Activated CD8-positive, alpha-beta T cell treated with anti-CD3 and anti-CD28 coated beads for 36 hours (primary cell): ENCODE results near the gene TRIM34. TPM values are rescaled to one million over a fixed set of nuclear protein-coding genes. Genes with fewer than 3 reads are reported as not detected.
"Not testable (repeated sequence)": the region's sequence is repeated elsewhere in the genome, so short reads cannot be mapped to it uniquely, and the experiment has no call there.

Experiments
- ATAC-seq: fragments of 200-7000 bp; cut with Tn5 transposase; one replicate; pipeline ENCODE4 v1.10.0; 2021; ENCODE audit warnings: mild to moderate bottlenecking, moderate library complexity
- CTCF ChIA-PET: fragments of 350-600 bp; sonication (Branson Sonifier 250); formaldehyde crosslinking; loops from one replicate; lab custom pipeline; 2021; ENCODE audit warnings: antibody characterized with exemption; lab: Charles Lee
- POLR2A ChIA-PET: fragments of 350-600 bp; sonication (Branson Sonifier 250); formaldehyde crosslinking; loops from one replicate; lab custom pipeline; 2021; ENCODE audit warnings: antibody characterized with exemption; lab: Charles Lee
- DNase-seq: peaks from one replicate; pipeline ENCODE4 v3.0.0-alpha.2; 2020
- H3K27ac Mint-ChIP-seq: one replicate; pipeline ENCODE4 v1.8.0; 2021; ENCODE audit warnings: mild to moderate bottlenecking, mixed read lengths
- H3K27me3 Mint-ChIP-seq: one replicate; pipeline ENCODE4 v1.8.0; 2021; ENCODE audit warnings: mixed read lengths
- H3K36me3 Mint-ChIP-seq: one replicate; pipeline ENCODE4 v1.8.0; 2021; ENCODE audit warnings: low read depth, mixed read lengths
- H3K4me1 Mint-ChIP-seq: one replicate; pipeline ENCODE4 v1.8.0; 2021; ENCODE audit warnings: low read depth, mixed read lengths
- H3K4me3 Mint-ChIP-seq: one replicate; pipeline ENCODE4 v1.8.0; 2021; ENCODE audit warnings: mild to moderate bottlenecking, moderate library complexity, mixed read lengths
- H3K9me3 Mint-ChIP-seq: one replicate; pipeline ENCODE4 v1.8.0; 2021; ENCODE audit warnings: mixed read lengths
- intact Hi-C: fragments of 100-400 bp; cut with micrococcal nuclease; formaldehyde crosslinking; loops from one replicate; pipeline ENCODE4 v1.10.0; 2022
- total RNA-seq, 2 experiments: library from RNA; stranded (reverse); gene quantifications; one replicate each; pipeline ENCODE4 v1.2.3, GENCODE V29; 2021
- TF ChIP-seq, protein P1 (sequence below): fragments of 200-600 bp; IDR thresholded peaks from one replicate; pipeline ENCODE4 v1.8.0; 2022; ENCODE audit warnings: antibody characterized with exemption, mild to moderate bottlenecking

The TRIM34 gene
- total RNA-seq, 2 experiments from 2014 or later = 8.5 to 9.3 TPM

DNA sequence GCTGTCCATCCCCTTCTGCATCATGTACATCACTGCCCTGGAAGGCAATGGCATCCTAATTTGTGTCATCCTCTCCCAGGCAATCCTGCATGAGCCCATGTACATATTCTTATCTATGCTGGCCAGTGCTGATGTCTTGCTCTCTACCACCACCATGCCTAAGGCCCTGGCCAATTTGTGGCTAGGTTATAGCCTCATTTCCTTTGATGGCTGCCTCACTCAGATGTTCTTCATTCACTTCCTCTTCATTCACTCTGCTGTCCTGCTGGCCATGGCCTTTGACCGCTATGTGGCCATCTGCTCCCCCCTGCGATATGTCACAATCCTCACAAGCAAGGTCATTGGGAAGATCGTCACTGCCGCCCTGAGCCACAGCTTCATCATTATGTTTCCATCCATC lies 43.8 kb upstream of the TRIM34 start:
- intact Hi-C loops = no loop called here
- no peak overlapping the region for H3K27ac Mint-ChIP-seq
- CTCF ChIA-PET = no interaction called here
- no peaks in the 10 kb centered on the region for H3K36me3 Mint-ChIP-seq
- H3K27me3 Mint-ChIP-seq = no peaks in the 10 kb centered on the region
- no peaks in the 10 kb centered on the region for H3K9me3 Mint-ChIP-seq
- ATAC-seq (no peak), DNase-seq (no peak)
- TF ChIP-seq, protein P1, sequence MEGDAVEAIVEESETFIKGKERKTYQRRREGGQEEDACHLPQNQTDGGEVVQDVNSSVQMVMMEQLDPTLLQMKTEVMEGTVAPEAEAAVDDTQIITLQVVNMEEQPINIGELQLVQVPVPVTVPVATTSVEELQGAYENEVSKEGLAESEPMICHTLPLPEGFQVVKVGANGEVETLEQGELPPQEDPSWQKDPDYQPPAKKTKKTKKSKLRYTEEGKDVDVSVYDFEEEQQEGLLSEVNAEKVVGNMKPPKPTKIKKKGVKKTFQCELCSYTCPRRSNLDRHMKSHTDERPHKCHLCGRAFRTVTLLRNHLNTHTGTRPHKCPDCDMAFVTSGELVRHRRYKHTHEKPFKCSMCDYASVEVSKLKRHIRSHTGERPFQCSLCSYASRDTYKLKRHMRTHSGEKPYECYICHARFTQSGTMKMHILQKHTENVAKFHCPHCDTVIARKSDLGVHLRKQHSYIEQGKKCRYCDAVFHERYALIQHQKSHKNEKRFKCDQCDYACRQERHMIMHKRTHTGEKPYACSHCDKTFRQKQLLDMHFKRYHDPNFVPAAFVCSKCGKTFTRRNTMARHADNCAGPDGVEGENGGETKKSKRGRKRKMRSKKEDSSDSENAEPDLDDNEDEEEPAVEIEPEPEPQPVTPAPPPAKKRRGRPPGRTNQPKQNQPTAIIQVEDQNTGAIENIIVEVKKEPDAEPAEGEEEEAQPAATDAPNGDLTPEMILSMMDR = no peak
- H3K4me3 Mint-ChIP-seq = no peak overlapping the region
- POLR2A ChIA-PET = no interaction called here
- H3K4me1 Mint-ChIP-seq = no peaks in the 10 kb centered on the region

DNA sequence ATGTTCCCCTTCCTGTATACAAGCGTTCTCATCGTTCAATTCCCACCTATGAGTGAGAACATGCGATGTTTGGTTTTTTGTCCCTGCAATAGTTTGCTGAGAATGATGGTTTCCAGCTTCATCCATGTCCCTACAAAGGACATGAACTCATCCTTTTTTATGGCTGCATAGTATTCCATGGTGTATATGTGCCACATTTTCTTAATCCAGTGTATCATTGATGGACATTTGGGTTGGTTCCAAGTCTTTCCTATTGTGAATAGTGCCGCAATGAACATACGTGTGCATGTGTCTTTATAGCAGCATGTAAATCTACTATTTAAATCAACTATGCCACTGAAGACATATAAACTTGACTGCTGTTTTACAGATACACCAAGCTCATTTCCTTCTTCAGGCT lies 40.3 kb upstream of the TRIM34 start:
- H3K4me3 Mint-ChIP-seq, CTCF ChIA-PET, H3K27me3 Mint-ChIP-seq, H3K27ac Mint-ChIP-seq, DNase-seq, POLR2A ChIA-PET, ATAC-seq, H3K4me1 Mint-ChIP-seq, H3K9me3 Mint-ChIP-seq, intact Hi-C loops, H3K36me3 Mint-ChIP-seq: not testable (repeated sequence)

DNA sequence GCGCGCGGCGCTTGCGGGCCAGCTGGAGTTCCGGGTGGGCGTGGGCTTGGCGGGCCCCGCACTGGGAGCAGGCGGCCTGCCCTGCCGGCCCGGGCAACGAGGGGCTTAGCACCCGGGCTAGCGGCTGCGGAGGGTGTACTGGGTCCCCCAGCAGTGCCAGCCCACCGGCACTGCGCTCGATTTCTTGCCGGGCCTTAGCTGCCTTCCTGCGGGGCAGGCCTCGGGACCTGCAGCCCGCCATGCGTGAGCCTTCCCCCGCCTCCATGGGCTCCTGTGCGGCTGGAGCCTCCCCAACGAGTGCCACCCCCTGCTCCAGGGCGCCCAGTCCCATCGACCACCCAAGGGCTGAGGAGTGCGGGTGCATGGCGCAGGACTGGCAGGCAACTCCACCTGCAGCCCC lies 34.9 kb upstream of the TRIM34 start:
- ATAC-seq, DNase-seq, H3K27ac Mint-ChIP-seq, H3K4me3 Mint-ChIP-seq, CTCF ChIA-PET, H3K27me3 Mint-ChIP-seq, H3K36me3 Mint-ChIP-seq, intact Hi-C loops, POLR2A ChIA-PET, H3K4me1 Mint-ChIP-seq, H3K9me3 Mint-ChIP-seq: not testable (repeated sequence)

DNA sequence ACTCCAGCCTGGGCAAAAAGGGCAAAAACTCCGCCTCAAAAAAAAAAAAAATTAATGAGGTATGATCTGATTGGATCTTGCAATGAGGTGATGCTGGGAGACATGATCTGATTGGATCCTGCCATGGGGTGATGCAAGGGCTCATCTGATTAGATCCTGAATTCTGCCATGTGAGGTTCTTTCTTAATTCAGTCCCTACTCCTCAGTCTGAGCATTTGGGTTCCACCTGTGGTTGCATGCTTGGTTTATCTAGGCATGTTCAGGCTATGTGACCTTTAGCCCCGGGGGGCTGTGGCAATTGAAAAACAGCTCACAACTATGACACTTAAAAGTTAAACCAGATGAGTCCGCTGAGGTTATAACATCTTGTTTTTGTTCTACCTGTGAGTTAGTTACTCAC lies 33.2 kb upstream of the TRIM34 start:
- Mint-ChIP-seq H3K9me3 (no peaks in the 10 kb centered on the region), H3K27ac (no peak overlapping the region), H3K4me3 (no peak overlapping the region), H3K27me3 (no peaks in the 10 kb centered on the region), H3K4me1 (peaks cover 2% of the 10 kb centered on the region), H3K36me3 (no peaks in the 10 kb centered on the region)
- peak; percentile 13 for DNase-seq
- intact Hi-C loops = no loop called here
- CTCF ChIA-PET = interaction anchor here (1.2 kb wide), 1 partner anchor 8 kb away, joined by 5 read pairs; no protein-coding TSS in a partner anchor
- TF ChIP-seq, protein P1 = no peak
- ATAC-seq = peak; percentile 61
- POLR2A ChIA-PET = no interaction called here

DNA sequence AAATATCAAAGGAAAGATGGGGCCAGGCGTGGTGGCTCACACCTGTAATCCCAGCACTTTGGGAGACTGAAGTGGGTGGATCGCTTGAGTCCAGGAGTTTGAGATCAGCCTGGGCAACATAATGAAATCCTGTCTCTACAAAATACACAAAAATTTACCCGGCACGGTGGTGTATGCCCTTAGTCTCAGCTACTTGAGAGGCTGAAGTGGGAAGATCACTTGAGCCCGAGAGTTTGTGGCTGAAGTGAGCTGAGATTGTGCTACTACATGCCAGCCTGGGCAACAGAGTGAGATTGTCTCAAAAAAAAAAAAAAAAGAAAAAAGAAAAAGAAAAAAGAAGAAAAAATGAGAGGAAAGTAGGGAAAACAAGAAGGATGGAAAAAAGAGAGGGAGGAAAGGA lies 32.2 kb upstream of the TRIM34 start:
- TF ChIP-seq, protein P1 = no peak
- H3K36me3 Mint-ChIP-seq = no peaks in the 10 kb centered on the region
- no peak overlapping the region for H3K4me3 Mint-ChIP-seq
- no peak overlapping the region for H3K27ac Mint-ChIP-seq
- H3K4me1 Mint-ChIP-seq = peaks cover 3% of the 10 kb centered on the region
- H3K9me3 Mint-ChIP-seq = no peaks in the 10 kb centered on the region
- no peak for DNase-seq
- CTCF ChIA-PET = interaction anchor here (1.2 kb wide), 1 partner anchor 7 kb away, joined by 5 read pairs; no protein-coding TSS in a partner anchor
- intact Hi-C loops = no loop called here
- H3K27me3 Mint-ChIP-seq = peaks cover 2% of the 10 kb centered on the region
- no peak for ATAC-seq
- POLR2A ChIA-PET = no interaction called here

DNA sequence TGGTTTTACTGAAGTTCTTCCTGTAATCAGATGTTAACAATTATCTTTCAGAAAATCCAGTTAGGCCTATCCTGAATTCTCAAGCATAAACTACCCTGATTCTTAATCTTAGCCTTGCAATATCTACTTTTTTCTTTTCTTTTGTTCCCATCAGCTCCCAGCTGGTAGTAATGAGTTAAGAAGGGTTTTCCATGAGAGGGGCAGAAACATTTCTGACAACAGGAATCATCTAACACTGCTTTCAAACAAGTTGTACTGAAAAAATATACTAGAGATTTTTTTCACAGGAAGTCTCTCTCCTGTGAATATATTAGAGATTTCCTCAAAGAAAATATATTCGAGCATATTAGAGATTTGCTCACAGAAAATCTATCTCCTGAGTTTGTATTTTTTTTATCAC lies 31.7 kb upstream of the TRIM34 start:
- intact Hi-C loops = no loop called here
- TF ChIP-seq, protein P1 = no peak
- H3K36me3 Mint-ChIP-seq = no peaks in the 10 kb centered on the region
- H3K27me3 Mint-ChIP-seq = peaks cover 2% of the 10 kb centered on the region
- POLR2A ChIA-PET = no interaction called here
- CTCF ChIA-PET = no interaction called here
- H3K4me3 Mint-ChIP-seq = no peak overlapping the region
- DNase-seq (no peak), ATAC-seq (no peak)
- peaks cover 3% of the 10 kb centered on the region for H3K4me1 Mint-ChIP-seq
- no peaks in the 10 kb centered on the region for H3K9me3 Mint-ChIP-seq
- no peak overlapping the region for H3K27ac Mint-ChIP-seq
